Effector CD4-positive, alpha-beta T cell (primary cell): Measurements from ENCODE around the gene CD79A.

Experiments
- DNase-seq: peaks from one replicate; pipeline ENCODE4 v3.0.0-alpha.2; 2020

The CD79A gene

GRCh38 chr19:41886761-41887710 is 10.0 kb downstream of the CD79A start:
- DNase-seq: peak; percentile 61

DNA sequence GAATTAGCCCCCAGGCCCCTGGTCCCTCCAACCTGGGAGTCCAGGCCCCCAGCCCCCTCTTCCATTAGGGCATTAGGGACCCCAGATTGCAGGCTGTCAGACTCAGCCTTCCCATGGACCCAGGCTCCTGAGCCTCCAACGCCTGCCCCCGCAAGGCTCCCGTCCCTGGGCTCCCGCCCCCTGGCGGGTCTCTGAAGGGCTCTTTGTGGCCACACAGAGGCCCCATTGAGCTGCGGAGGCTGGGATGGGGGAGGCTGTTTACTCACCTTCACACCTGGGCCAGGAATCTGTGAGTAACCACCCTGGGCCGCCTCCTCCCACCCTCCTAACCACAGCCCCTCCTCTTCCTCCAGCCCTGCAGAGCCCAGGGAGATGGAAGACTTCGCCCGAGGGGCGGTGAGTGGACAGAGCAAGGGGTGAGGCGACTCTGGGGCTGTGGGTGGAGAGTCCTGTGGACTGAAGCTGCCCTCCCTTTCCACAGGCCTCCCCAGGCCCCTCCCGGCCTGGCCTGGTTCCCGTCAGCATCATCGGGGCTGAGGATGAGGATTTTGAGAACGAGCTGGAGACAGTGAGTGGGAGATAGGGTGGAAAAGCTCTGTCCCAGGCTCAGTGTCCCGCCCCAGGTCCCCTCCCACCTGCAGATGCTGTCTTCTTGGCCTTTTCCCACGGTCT is 10.8 kb downstream of the CD79A start:
- DNase-seq: peak; percentile 78

DNA sequence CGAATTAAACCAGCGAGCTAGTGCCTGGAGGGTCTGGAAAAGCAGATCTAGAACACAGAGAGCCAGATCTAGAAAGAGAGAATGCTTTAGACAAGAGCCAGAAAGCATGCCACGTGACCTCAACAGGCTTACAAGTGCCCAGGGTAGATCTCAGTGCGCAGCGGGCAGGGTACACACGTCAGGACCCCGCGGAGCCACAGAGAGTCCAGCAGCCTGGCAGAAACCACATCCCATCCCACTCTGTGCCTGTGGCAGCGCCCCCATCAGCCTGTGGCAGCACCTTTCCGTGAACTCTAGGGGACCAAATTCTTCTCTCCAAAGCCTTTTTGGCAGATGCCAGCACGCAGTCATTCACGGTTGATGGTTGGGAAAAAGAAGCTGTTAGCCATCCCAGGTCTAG is 11.8 kb downstream of the CD79A start:
- DNase-seq: no peak

GRCh38 chr19:41889896-41890295 is 12.8 kb downstream of the CD79A start:
- DNase-seq: no peak

DNA sequence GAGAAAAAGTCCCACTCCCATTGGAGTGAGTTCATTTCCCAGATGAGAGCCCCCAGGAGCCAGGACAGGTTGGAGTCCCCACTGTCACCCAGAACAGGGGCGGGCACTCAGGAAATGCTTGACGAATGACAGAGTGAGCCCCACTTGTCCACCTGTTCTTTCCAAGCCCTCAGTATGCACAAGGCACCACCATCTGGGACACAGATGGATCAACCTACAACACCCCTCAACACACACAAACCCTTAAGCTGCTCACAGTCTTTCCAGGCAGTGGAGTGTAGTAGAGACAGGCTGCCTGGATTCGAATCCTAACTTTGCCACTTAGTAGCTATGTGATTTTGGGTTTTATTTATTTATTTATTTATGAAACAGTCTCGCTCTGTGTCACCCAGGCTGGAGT is 13.9 kb downstream of the CD79A start:
- DNase-seq: no peak

- DNase-seq: no peak
Measured at GRCh38 chr19:41892173-41892902, 15.3 kb downstream of the CD79A start.

GRCh38 chr19:41893899-41894298 is 16.8 kb downstream of the CD79A start:
- DNase-seq: no peak

GRCh38 chr19:41894350-41894749 is 17.3 kb downstream of the CD79A start:
- DNase-seq: no peak

- no peak for DNase-seq
Measured at GRCh38 chr19:41895745-41896580, 18.9 kb downstream of the CD79A start.

DNA sequence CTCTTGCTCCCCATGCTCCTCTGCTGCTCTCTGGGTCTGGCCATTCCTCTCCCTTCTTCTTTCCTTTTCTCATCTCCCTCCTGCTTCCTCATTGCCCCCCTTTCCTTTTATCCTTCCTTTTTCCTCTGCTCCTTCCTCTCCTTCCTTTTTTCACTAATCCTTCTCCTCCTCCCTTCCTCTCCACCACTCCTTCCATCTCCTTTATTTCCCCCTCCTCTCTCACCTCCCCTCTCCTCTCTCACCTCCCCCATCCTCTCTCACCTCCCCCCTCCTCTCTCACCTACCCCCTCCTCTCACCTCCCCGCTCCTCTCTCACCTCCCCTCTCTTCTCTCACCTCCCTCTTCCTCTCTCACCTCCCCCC is 19.5 kb downstream of the CD79A start:
- DNase-seq: no peak

DNA sequence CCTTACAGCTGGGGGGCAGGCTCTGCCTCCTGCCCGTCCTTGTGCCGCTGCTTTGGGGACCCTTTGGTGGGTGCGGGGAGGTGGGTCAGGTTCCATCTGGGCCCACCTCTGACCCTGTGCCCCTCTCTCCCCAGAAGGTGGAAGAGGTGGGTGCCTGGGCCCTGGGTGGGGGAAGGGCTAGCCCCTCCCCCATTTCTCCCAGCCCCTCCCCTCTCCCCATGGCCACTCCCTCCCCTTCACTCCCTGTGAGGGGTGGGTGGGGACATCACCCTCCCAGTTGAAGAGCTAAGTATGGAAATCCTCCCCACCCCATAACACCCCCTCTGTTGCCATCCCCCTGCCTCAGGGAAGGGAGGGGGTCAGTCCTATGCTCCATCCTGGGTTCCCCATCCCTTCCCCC is 20.1 kb downstream of the CD79A start:
- no peak for DNase-seq

- DNase-seq: no peak
Measured at GRCh38 chr19:41897820-41898219, 20.7 kb downstream of the CD79A start.

DNA sequence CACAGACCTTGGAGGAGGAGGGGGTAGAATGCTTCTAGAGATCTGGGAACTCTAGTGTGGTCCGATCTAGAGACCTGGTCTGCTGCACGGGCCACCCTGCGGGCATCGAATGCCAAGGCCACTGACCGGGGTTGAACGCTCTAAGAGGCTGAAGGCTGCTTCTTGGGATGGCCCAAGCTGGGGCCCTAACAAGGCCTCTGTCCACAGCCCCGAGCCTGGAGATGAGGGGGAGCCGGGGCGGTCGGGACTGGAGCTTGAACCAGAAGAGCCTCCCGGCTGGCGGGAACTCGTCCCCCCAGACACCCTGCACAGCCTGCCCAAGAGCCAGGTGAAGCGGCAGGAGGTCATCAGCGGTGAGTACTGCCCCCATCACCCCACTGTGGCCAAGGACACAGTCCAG is 21.2 kb downstream of the CD79A start:
- DNase-seq: no peak

DNA sequence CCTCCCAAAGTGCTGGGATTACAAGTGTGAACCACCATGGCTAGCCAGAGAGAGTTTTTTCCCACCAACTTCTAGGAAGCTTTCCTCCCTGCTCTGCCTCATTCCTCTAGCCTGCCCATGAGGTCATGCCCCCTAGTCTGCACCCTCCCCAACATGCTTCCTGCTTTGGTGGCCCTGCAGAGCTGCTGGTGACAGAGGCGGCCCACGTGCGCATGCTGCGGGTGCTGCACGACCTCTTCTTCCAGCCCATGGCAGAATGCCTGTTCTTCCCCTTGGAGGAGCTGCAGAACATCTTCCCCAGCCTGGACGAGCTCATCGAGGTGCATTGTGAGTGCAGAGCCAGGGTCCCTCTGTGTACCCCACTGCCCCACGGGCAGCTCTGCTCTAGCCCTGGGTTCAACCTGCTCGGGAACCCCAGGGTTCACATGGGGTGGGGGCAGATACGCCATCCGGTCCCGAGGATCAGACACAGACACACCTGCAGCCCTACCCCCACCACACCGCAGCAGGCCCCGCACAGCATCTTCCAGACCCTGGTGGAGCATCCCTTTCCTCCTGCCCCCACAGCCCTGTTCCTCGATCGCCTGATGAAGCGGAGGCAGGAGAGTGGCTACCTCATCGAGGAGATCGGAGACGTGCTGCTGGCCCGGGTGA is 24.8 kb downstream of the CD79A start:
- DNase-seq: no peak

GRCh38 chr19:41902594-41902993 is 25.5 kb downstream of the CD79A start:
- DNase-seq: no peak

GRCh38 chr19:41903193-41903953 is 26.3 kb downstream of the CD79A start:
- no peak for DNase-seq

DNA sequence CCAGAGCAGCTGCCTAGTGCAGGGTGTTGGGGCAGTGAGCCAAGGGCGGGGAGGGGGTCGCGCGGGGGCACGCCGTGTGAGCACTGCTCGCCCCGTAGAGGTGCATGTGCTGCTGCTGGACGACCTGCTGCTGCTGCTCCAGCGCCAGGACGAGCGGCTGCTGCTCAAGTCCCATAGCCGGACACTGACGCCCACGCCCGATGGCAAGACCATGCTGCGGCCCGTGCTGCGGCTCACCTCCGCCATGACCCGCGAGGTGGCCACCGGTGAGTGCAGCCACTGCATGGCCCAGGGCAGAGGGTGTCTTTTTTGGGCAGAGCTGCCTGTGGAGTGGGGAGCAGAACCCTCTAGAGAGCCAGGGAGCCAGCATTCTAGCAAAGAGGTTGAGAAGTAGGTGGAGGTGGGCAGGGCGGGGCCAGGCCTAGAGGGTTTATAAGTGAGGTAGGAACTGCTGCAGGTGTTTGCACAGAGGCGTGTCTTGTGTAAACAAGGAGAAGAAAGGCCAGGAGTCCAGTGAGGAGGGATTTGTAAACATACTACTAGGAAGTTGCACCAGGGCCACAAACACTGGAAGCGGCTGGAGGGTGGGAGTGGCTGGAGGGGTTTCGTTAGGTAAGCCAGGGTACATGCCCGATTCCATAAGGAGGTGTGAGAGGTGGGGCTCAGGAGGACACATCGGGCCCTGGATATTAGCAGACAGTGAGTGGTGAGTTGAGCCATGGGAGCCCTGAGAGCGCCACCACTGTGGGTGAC is 27.2 kb downstream of the CD79A start:
- no peak for DNase-seq

DNA sequence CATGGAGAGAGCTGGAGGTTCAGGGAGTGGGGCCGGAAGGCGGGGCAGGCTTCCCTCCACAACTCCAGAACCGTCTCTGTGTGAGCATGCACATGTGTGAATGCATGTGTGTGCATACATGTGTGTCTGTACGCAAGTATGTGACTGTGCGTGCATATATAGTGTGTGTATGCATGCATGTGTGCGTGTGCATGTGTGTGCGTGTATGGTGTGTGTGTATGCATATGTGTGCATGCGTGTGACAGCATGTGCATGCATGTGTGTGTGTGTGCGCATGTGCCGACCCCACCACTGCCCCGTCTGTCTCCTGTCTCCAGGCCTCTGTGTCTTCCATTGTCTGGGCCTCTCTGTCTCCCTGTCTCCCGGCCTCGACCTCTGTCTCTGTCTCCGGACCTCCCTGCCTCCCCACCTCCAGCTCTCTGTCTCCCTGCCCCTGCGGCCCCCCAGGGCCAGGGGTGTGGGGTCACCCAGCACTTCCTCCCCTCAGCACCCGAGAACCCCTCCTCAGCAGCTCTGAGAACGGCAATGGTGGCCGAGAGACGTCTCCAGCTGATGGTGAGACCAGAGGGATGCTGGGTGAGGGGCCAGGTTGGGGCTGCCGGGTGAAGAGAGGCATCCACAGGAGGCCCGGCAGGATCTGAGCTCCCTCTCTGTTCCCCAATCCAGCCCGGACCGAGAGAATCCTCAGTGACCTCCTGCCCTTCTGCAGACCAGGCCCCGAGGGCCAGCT is 28.4 kb downstream of the CD79A start:
- DNase-seq: no peak

DNA sequence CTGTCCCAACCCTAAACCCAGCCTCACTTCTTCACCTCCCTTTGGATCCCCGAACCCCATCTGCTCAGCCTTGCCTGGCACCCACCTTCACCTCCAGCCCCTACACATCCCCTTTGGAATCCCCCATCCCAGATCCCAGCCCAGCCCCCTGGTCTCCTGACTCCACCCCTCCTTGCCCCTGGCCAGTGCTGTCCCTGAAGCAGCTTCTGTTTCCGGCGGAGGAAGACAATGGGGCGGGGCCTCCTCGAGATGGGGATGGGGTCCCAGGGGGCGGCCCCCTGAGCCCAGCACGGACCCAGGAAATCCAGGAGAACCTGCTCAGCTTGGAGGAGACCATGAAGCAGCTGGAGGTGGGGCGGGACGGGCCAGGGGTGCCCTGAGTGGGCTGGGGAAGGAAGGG is 29.2 kb downstream of the CD79A start:
- DNase-seq: no peak
